Chondrocyte (in vitro differentiated cells): ENCODE measurements around the gene CCDC78. TPM values are rescaled to one million over a fixed set of nuclear protein-coding genes. Genes with fewer than 3 reads are reported as not detected.

Experiments
- DNase-seq: peaks from one replicate; pipeline ENCODE4 v3.0.0; 2021; ENCODE audit warnings: mixed read lengths, low spot score
- H3K27ac Mint-ChIP-seq: one replicate; pipeline ENCODE4 v1.8.0; 2021; ENCODE audit warnings: mild to moderate bottlenecking, moderate library complexity, mixed read lengths; ENCODE audit not compliant: unreplicated experiment
- H3K27me3 Mint-ChIP-seq: 2 replicates; pipeline ENCODE4 v1.8.0; 2021; ENCODE audit warnings: low read depth, mixed read lengths
- H3K36me3 Mint-ChIP-seq: 2 replicates; pipeline ENCODE4 v1.8.0; 2021; ENCODE audit warnings: low read depth, mixed read lengths
- H3K4me1 Mint-ChIP-seq: 2 replicates; pipeline ENCODE4 v1.8.0; 2021; ENCODE audit warnings: low read depth, mild to moderate bottlenecking, mixed read lengths
- H3K4me3 Mint-ChIP-seq: one replicate; pipeline ENCODE4 v1.8.0; 2021; ENCODE audit warnings: mild to moderate bottlenecking, moderate library complexity, mixed read lengths; ENCODE audit not compliant: unreplicated experiment
- H3K9me3 Mint-ChIP-seq: 2 replicates; pipeline ENCODE4 v1.8.0; 2021; ENCODE audit warnings: low read depth, mixed read lengths
- CTCF ChIP-seq: fragments of 200-600 bp; sonication (generic); IDR thresholded peaks from 2 replicates; pipeline ENCODE4 v1.5.0; 2021; ENCODE audit warnings: antibody characterized with exemption, mild to moderate bottlenecking, moderate library complexity
- total RNA-seq: library from RNA; stranded (reverse); gene quantifications from 3 replicates; pipeline ENCODE4 v1.2.1, GENCODE V29; 2021

CCDC78 gene
- total RNA-seq, 1 donor from 2014 or later = 3.9 TPM

DNA sequence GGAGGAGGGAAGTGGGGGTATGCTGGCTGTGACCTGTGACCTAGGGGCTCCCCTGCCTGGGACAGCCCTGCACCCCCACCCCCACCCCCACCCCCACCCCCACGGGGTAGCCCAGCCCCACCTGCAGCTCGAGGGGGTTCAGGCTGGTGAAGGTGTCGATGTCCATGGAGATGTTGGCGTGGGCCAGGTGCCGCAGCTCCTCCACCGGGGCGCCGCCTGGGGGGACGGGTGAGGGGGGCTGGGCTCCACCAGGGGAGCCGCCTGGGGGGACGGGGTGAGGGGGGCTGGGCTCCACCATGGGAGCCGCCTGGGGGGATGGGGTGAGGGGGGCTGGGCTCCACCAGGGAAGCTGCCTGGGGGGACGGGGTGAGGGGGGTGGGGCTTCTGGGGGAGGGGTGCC, 44.2 kb upstream of the CCDC78 start:
- Mint-ChIP-seq H3K4me3 (no peak overlapping the region), H3K9me3 (no peaks in the 10 kb centered on the region), H3K4me1 (no peaks in the 10 kb centered on the region), H3K27ac (no peak overlapping the region), H3K36me3 (no peaks in the 10 kb centered on the region), H3K27me3 (no peaks in the 10 kb centered on the region)
- no peak for TF ChIP-seq CTCF
- no peak for DNase-seq

DNA sequence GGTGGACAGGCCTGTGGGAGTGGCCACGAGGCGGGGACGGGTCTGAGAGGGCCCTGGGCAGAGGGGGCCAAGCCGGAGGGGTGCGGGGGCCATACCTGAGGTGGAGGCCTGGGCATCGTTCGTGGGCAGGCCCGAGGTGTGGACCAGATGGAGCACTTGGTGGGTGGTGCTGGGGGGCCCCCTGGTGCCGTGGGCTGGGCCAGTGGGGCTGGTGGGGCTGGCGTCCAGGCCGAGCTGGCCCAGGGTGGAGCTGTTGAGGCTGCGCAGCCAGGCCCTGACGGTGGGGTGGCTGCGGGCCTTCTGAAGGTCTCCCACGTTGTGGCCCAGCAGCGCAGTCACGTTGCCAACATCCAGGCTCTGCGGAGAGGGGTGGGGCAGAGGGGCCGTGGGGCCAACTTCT, 43.7 kb upstream of the CCDC78 start:
- no peak overlapping the region for H3K4me3 Mint-ChIP-seq
- no peak for DNase-seq
- H3K4me1 Mint-ChIP-seq = no peaks in the 10 kb centered on the region
- H3K36me3 Mint-ChIP-seq = no peaks in the 10 kb centered on the region
- no peak overlapping the region for H3K27ac Mint-ChIP-seq
- no peaks in the 10 kb centered on the region for H3K9me3 Mint-ChIP-seq
- no peaks in the 10 kb centered on the region for H3K27me3 Mint-ChIP-seq
- TF ChIP-seq CTCF = no peak

- no peaks in the 10 kb centered on the region for H3K9me3 Mint-ChIP-seq
Measured at GRCh38 chr16:769184-769784, 43.0 kb upstream of the CCDC78 start.

DNA sequence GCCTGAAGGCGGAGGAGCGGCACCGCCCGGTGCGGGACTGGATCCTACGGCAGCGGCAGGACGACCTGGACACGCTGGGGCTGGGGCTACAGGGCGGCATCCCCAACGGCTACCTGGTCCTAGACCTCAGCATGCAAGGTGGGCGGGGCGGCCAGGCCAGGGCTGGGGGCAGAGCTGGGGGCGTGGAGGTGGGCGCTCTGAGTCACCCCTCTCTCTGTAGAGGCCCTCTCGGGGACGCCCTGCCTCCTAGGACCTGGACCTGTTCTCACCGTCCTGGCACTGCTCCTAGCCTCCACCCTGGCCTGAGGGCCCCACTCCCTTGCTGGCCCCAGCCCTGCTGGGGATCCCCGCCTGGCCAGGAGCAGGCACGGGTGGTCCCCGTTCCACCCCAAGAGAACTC, 42.2 kb upstream of the CCDC78 start:
- no peaks in the 10 kb centered on the region for H3K4me1 Mint-ChIP-seq
- H3K36me3 Mint-ChIP-seq = no peaks in the 10 kb centered on the region
- H3K27me3 Mint-ChIP-seq = peaks cover 1% of the 10 kb centered on the region
- H3K27ac Mint-ChIP-seq = no peak overlapping the region
- no peak for DNase-seq
- no peak for TF ChIP-seq CTCF
- no peaks in the 10 kb centered on the region for H3K9me3 Mint-ChIP-seq
- H3K4me3 Mint-ChIP-seq = no peak overlapping the region

More at GRCh38 chr16:769184-769784, 43.0 kb upstream of the CCDC78 start:
- Mint-ChIP-seq H3K36me3 (no peaks in the 10 kb centered on the region), H3K4me3 (no peak overlapping the region), H3K4me1 (no peaks in the 10 kb centered on the region), H3K27ac (no peak overlapping the region), H3K27me3 (no peaks in the 10 kb centered on the region)
- no peak for TF ChIP-seq CTCF
- no peak for DNase-seq

- H3K4me3 Mint-ChIP-seq = no peak overlapping the region
- no peaks in the 10 kb centered on the region for H3K9me3 Mint-ChIP-seq
- DNase-seq = no peak
- no peak overlapping the region for H3K27ac Mint-ChIP-seq
- H3K27me3 Mint-ChIP-seq = peaks cover 1% of the 10 kb centered on the region
- no peaks in the 10 kb centered on the region for H3K4me1 Mint-ChIP-seq
- H3K36me3 Mint-ChIP-seq = no peaks in the 10 kb centered on the region
- no peak for TF ChIP-seq CTCF
Measured at GRCh38 chr16:767743-768235, 41.5 kb upstream of the CCDC78 start.
